K562 (cell line): ENCODE measurements around the gene TAF9B. TPM values are rescaled to one million over a fixed set of nuclear protein-coding genes. Genes with fewer than 3 reads are reported as not detected.

ENCODE experiments used
- ARID4B ChIP-seq: sonication (generic); formaldehyde crosslinking; IDR thresholded peaks from 2 replicates; pipeline ENCODE4 v1.8.0; 2022; ENCODE audit warnings: mild to moderate bottlenecking, missing genetic modification reagents
- FOXK2 ChIP-seq, 2 experiments: fragments of 450-650 bp; IDR thresholded peaks in 1 of 2; conservative IDR thresholded peaks in 1 of 2; 2 replicates each; pipeline ENCODE4 v1.6.1; 2016; ENCODE audit warnings: low read depth in 2 of 2, mild to moderate bottlenecking in 1 of 2
- FUS ChIP-seq: fragments of 200-400 bp; formaldehyde crosslinking; optimal IDR thresholded peaks from 2 replicates; pipeline ENCODE3; 2017; ENCODE audit warnings: low read depth, low read length
- GABPB1 ChIP-seq: sonication (generic); formaldehyde crosslinking; IDR thresholded peaks from 2 replicates; pipeline ENCODE4 v1.8.0; 2022; ENCODE audit warnings: mild to moderate bottlenecking, missing genetic modification reagents
- HCFC1 ChIP-seq: IDR thresholded peaks from 2 replicates; pipeline ENCODE4 v1.6.1; 2012; ENCODE audit warnings: low read depth, low read length, improper control_type of control experiment
- MEF2D ChIP-seq: conservative IDR thresholded peaks from 2 replicates; pipeline ENCODE4 v1.6.1; 2016; ENCODE audit warnings: low read depth, missing genetic modification characterization, missing compliant biosample characterization
- PHF20 ChIP-seq: fragments of 450-650 bp; IDR thresholded peaks from 2 replicates; pipeline ENCODE4 v1.6.1; 2018; ENCODE audit not compliant: partially characterized antibody
- PHF8 ChIP-seq: fragments of 200-600 bp; sonication (generic); IDR thresholded peaks from 2 replicates; pipeline ENCODE4 v1.6.1; 2012; ENCODE audit warnings: mixed run types, mild to moderate bottlenecking, inconsistent platforms, low read length, moderate library complexity, borderline replicate concordance
- PKNOX1 ChIP-seq: fragments of 450-650 bp; IDR thresholded peaks from 2 replicates; pipeline ENCODE4 v1.6.1; 2016
- POLR2A ChIP-seq: fragments of 450-650 bp; conservative IDR thresholded peaks from 2 replicates; pipeline ENCODE4 v1.6.1; 2016
- POLR2B ChIP-seq: fragments of 450-650 bp; IDR thresholded peaks from 2 replicates; pipeline ENCODE4 v1.6.1; 2018; ENCODE audit warnings: low read depth; ENCODE audit not compliant: partially characterized antibody
- RBM17 ChIP-seq: fragments of 200-400 bp; formaldehyde crosslinking; IDR thresholded peaks from 2 replicates; pipeline ENCODE4 v1.6.1; 2017; ENCODE audit warnings: low read depth, mild to moderate bottlenecking, low read length, borderline replicate concordance
- RBM25 ChIP-seq: fragments of 200-400 bp; formaldehyde crosslinking; IDR thresholded peaks from 2 replicates; pipeline ENCODE4 v1.6.1; 2018; ENCODE audit warnings: low read length, low read depth, moderate library complexity; ENCODE audit not compliant: severe bottlenecking
- SNAPC5 ChIP-seq: fragments of 250-450 bp; sonication (Bioruptor Pico); IDR thresholded peaks from 2 replicates; pipeline ENCODE4 v1.8.0; 2021; ENCODE audit warnings: moderate library complexity, mild to moderate bottlenecking, inconsistent platforms
- STAT6 ChIP-seq: sonication (generic); formaldehyde crosslinking; IDR thresholded peaks from 2 replicates; pipeline ENCODE4 v1.8.1; 2023; ENCODE audit warnings: mild to moderate bottlenecking, missing genetic modification reagents
- TEAD1 ChIP-seq, 2 experiments: fragments of 450-650 bp in 1 of 2; sonication (generic) in 1 of 2; formaldehyde crosslinking; IDR thresholded peaks; 2 replicates each; pipeline versions ENCODE4 v1.4.0 to v1.8.0; 2020 to 2022; ENCODE audit warnings: mild to moderate bottlenecking in 2 of 2, missing genetic modification reagents in 1 of 2
- TGIF2 ChIP-seq: sonication (generic); formaldehyde crosslinking; IDR thresholded peaks from 2 replicates; pipeline ENCODE4 v1.8.1; 2022; ENCODE audit warnings: mild to moderate bottlenecking, missing genetic modification reagents, moderate library complexity
- ZNF263 ChIP-seq: sonication (generic); formaldehyde crosslinking; IDR thresholded peaks from 2 replicates; pipeline ENCODE4 v1.8.0; 2022; ENCODE audit warnings: mild to moderate bottlenecking, missing genetic modification reagents, borderline replicate concordance
- polyA plus RNA-seq, 8 experiments: library from polyadenylated mRNA; depleted of rRNA in 4 of 8; stranded (reverse) in 5 of 8; unstranded in 3 of 8; fragments of >200 nt; fragmentation: Nextera tagmentation in 2 of 8; fragmentation: Illumina TruSeq in 1 of 8; extraction: Ambion mirVana in 2 of 8; extraction: Trizol in 1 of 8; gene quantifications; 2 replicates each; pipeline versions ENCODE4 v1.2.1 to v1.2.3, GENCODE V29; 2011 to 2014; ENCODE audit warnings: inconsistent platforms in 1 of 8, missing spikeins in 1 of 8
- total RNA-seq, 7 experiments: library from RNA; depleted of rRNA in 6 of 7; stranded (reverse); fragments of >200 nt in 6 of 7; fragmentation: Illumina TruSeq in 2 of 7; extraction: Trizol in 2 of 7; gene quantifications; 2 replicates each; pipeline versions ENCODE4 v1.2.1 to v1.2.3, GENCODE V29; 2011 to 2021; ENCODE audit warnings: low replicate concordance in 1 of 7

Gene TAF9B
- total and polyA plus RNA-seq, 9 of the 15 experiments (the other 6 are each of a cell fraction or from before 2014, with no cell fraction given), result 10.9 to 42.1 (median 20.8) TPM

- TF ChIP-seq STAT6 (CRISPR knock-in tag) (0 out of 2 replicates have a peak, but pooled peaks have one; percentile 56), TGIF2 (CRISPR knock-in tag) (0 out of 2 replicates have a peak, but pooled peaks have one; percentile 56), PKNOX1 (peak; percentile 20; the same call in 1 of the 2 replicates), RBM25 (no peak), HCFC1 (no peak), GABPB1 (CRISPR knock-in tag) (0 out of 2 replicates have a peak, but pooled peaks have one; percentile 25), POLR2A (peak; percentile 83), SNAPC5 (no peak), ARID4B (0 out of 2 replicates have a peak, but pooled peaks have one; percentile 38), ZNF263 (0 out of 2 replicates have a peak, but pooled peaks have one; percentile 58), MEF2D (tag) (no peak), FOXK2 (conservative IDR thresholded peaks at IDR 0.05 in 1 of 2, IDR thresholded peaks at IDR 0.05 in 1 of 2; ENCODE audit: low read depth in 2 of 2) (peak in 1 of 2 experiments; percentile 23; a peak in 1 of 4 replicates), PHF8 (peak; percentile 72; the same call in 1 of the 2 replicates), PHF20 (peak; percentile 80), RBM17 (no peak), FUS (no peak), POLR2B (peak; percentile 71), TEAD1 (CRISPR knock-in tag; IDR thresholded peaks at IDR 0.05) (0 out of 4 replicates have a peak, but pooled peaks of 1 of the 2 experiments have one; percentile 35)
These were observed at the start of gene TAF9B (continued) for GRCh38 chrX:78139160-78140123.
